HCT116 (cell line): ENCODE data around the gene ZFAND5. TPM values are rescaled to one million over a fixed set of nuclear protein-coding genes. Genes with fewer than 3 reads are reported as not detected.

Experiments
- ATAC-seq: fragments of 200-7000 bp; cut with Tn5 transposase; 2 replicates; pipeline ENCODE4 v1.9.1; 2020; ENCODE audit warnings: mild to moderate bottlenecking, moderate library complexity
- BruUV-seq: library from RNA; stranded (reverse); fragments of 400-500 nt; replicated peaks from 2 replicates; lab custom pipeline; 2021; lab: Mats Ljungman, UMichigan
- CTCF ChIA-PET: fragments of 300-600 bp; sonication (Branson Sonifier 250); formaldehyde crosslinking; loops from one replicate; lab custom pipeline; 2021; ENCODE audit warnings: antibody characterized with exemption; lab: Charles Lee
- POLR2A ChIA-PET: fragments of 300-600, 350-600 bp; sonication (Branson Sonifier 250); formaldehyde crosslinking; loops from one replicate; lab custom pipeline; 2021; ENCODE audit warnings: antibody characterized with exemption; lab: Charles Lee
- RAD21 ChIA-PET, 2 experiments: fragments of 300-600 bp; sonication (Branson Sonifier 250); formaldehyde crosslinking; loops; one replicate each; lab custom pipeline; 2023; ENCODE audit warnings: low total read pairs in 2 of 2; ENCODE audit not compliant: uncharacterized antibody in 2 of 2, unreplicated experiment in 2 of 2, low non-redundant PET in 1 of 2; lab: Charles Lee
- DNase-seq: peaks from one replicate; pipeline ENCODE4 v3.0.0-alpha.2; 2010; ENCODE audit warnings: low read depth, low spot score
- H2AFZ ChIP-seq: fragments of 200-600 bp; shearing (Covaris generic), sonication (generic); 2 replicates; pipeline ENCODE4 v1.6.1; 2017; ENCODE audit warnings: low read depth, mixed run types, mixed read lengths, antibody characterized with exemption, low read length; ENCODE audit not compliant: poor library complexity, severe bottlenecking
- H3K27ac ChIP-seq: 2 replicates; pipeline ENCODE4 v1.5.1; 2012; ENCODE audit warnings: low read depth, low read length
- H3K27me3 ChIP-seq: fragments of 200-600 bp; sonication (generic); 2 replicates; pipeline ENCODE4 v1.6.1; 2016; ENCODE audit warnings: mixed run types, low read length, mixed read lengths; ENCODE audit not compliant: insufficient read depth
- H3K36me3 ChIP-seq, 2 experiments: fragments of 200-500 bp in 1 of 2; fragments of 200-600 bp in 1 of 2; sonication (Bioruptor generic) in 1 of 2; sonication (generic) in 1 of 2; 2 replicates each; pipeline versions ENCODE4 v1.5.1 to v1.6.1; 2014 to 2016; ENCODE audit warnings: low read length in 2 of 2, inconsistent platforms in 1 of 2, mixed read lengths in 1 of 2, mixed run types in 1 of 2; ENCODE audit not compliant: insufficient read depth in 2 of 2, control insufficient read depth in 1 of 2
- H3K4me1 ChIP-seq, 2 experiments: fragments of 200-600 bp in 1 of 2; sonication (generic) in 1 of 2; 2 replicates each; pipeline versions ENCODE4 v1.5.1 to v1.6.1; 2012 to 2017; ENCODE audit warnings: low read length in 2 of 2, inconsistent platforms in 1 of 2, mild to moderate bottlenecking in 1 of 2, mixed read lengths in 1 of 2, mixed run types in 1 of 2, moderate library complexity in 1 of 2; ENCODE audit not compliant: insufficient read depth in 2 of 2, control insufficient read depth in 1 of 2
- H3K4me2 ChIP-seq: fragments of 200-600 bp; sonication (generic); 2 replicates; pipeline ENCODE4 v1.6.1; 2017; ENCODE audit warnings: mixed run types, low read length, mixed read lengths
- H3K4me3 ChIP-seq, 2 experiments: fragments of 200-600 bp in 1 of 2; sonication (generic) in 1 of 2; replicated peaks in 1 of 2; 2 replicates each; pipeline ENCODE4 v1.5.1; 2011 to 2016; ENCODE audit warnings: low read length in 2 of 2, control low read depth in 1 of 2, low read depth in 1 of 2, mild to moderate bottlenecking in 1 of 2, mixed read lengths in 1 of 2, mixed run types in 1 of 2
- H3K79me2 ChIP-seq: fragments of 200-600 bp; sonication (generic); 2 replicates; pipeline ENCODE4 v1.6.1; 2017; ENCODE audit warnings: mild to moderate bottlenecking, mixed run types, low read length, moderate library complexity, mixed read lengths; ENCODE audit not compliant: insufficient read depth
- H3K9ac ChIP-seq: fragments of 200-600 bp; sonication (generic); 2 replicates; pipeline ENCODE4 v1.6.1; 2016; ENCODE audit warnings: low read length, mixed read lengths
- H3K9me2 ChIP-seq: fragments of 200-600 bp; sonication (generic), shearing (Covaris generic); 2 replicates; pipeline ENCODE4 v1.6.1; 2017; ENCODE audit warnings: mixed run types, mild to moderate bottlenecking, moderate library complexity; ENCODE audit not compliant: insufficient read depth
- H3K9me3 ChIP-seq, 2 experiments: fragments of 200-500 bp in 1 of 2; fragments of 200-600 bp in 1 of 2; sonication (Bioruptor generic) in 1 of 2; sonication (generic) in 1 of 2; 2 replicates each; pipeline ENCODE4 v1.6.1; 2014 to 2017; ENCODE audit warnings: low read length in 2 of 2, mixed read lengths in 2 of 2, inconsistent platforms in 1 of 2, low read depth in 1 of 2, mild to moderate bottlenecking in 1 of 2, mixed run types in 1 of 2, moderate library complexity in 1 of 2; ENCODE audit not compliant: control insufficient read depth in 1 of 2, insufficient read depth in 1 of 2
- H4K20me1 ChIP-seq: fragments of 200-600 bp; sonication (generic), shearing (Covaris generic); 2 replicates; pipeline ENCODE4 v1.6.1; 2017; ENCODE audit warnings: mixed run types, mild to moderate bottlenecking, moderate library complexity; ENCODE audit not compliant: insufficient read depth
- CBX3 ChIP-seq: IDR thresholded peaks from 2 replicates; pipeline ENCODE4 v1.6.1; 2012; ENCODE audit warnings: low read depth
- CEBPB ChIP-seq: IDR thresholded peaks from 2 replicates; pipeline ENCODE4 v1.6.1; 2012; ENCODE audit warnings: low read depth
- CTCF ChIP-seq, 3 experiments: fragments of 200-600 bp in 1 of 3; sonication (generic) in 1 of 3; IDR thresholded peaks in 2 of 3; conservative IDR thresholded peaks in 1 of 3; 2 replicates each; pipeline ENCODE4 v1.5.1; 2012 to 2017; ENCODE audit warnings: low read depth in 2 of 3, low read length in 2 of 3, antibody characterized with exemption in 1 of 3, borderline replicate concordance in 1 of 3, control low read depth in 1 of 3, mild to moderate bottlenecking in 1 of 3, mixed read lengths in 1 of 3, mixed run types in 1 of 3, moderate library complexity in 1 of 3; ENCODE audit not compliant: insufficient read depth in 1 of 3
- EGR1 ChIP-seq: IDR thresholded peaks from 2 replicates; pipeline ENCODE4 v1.6.1; 2012; ENCODE audit warnings: low read depth
- ELF1 ChIP-seq: IDR thresholded peaks from 2 replicates; pipeline ENCODE4 v1.6.1; 2012; ENCODE audit warnings: low read depth, borderline replicate concordance
- EZH2 ChIP-seq: fragments of 200-600 bp; sonication (generic); IDR thresholded peaks from 2 replicates; pipeline ENCODE4 v1.6.1; 2017; ENCODE audit warnings: antibody characterized with exemption, mixed run types
- EZH2phosphoT487 ChIP-seq: fragments of 200-600 bp; IDR thresholded peaks from 2 replicates; pipeline ENCODE4 v1.6.1; 2018; ENCODE audit warnings: antibody characterized with exemption, borderline replicate concordance
- FOSL1 ChIP-seq: IDR thresholded peaks from 2 replicates; pipeline ENCODE4 v1.6.1; 2012; ENCODE audit warnings: low read depth
- JUND ChIP-seq: IDR thresholded peaks from 2 replicates; pipeline ENCODE4 v1.6.1; 2012
- MAX ChIP-seq: IDR thresholded peaks from 2 replicates; pipeline ENCODE4 v1.6.1; 2012
- POLR2AphosphoS5 ChIP-seq: IDR thresholded peaks from 2 replicates; pipeline ENCODE4 v1.6.1; 2011; ENCODE audit warnings: mild to moderate bottlenecking, low read depth, low read length, moderate library complexity
- RAD21 ChIP-seq: IDR thresholded peaks from 2 replicates; pipeline ENCODE4 v1.6.1; 2012; ENCODE audit warnings: low read depth, mild to moderate bottlenecking
- REST ChIP-seq: IDR thresholded peaks from 2 replicates; pipeline ENCODE4 v1.6.1; 2012; ENCODE audit warnings: low read depth
- SIN3A ChIP-seq: IDR thresholded peaks from 2 replicates; pipeline ENCODE4 v1.6.1; 2012; ENCODE audit warnings: low read depth
- SP1 ChIP-seq: IDR thresholded peaks from 2 replicates; pipeline ENCODE4 v1.6.1; 2012; ENCODE audit warnings: low read depth
- SRF ChIP-seq: IDR thresholded peaks from 2 replicates; pipeline ENCODE4 v1.6.1; 2012; ENCODE audit warnings: low read depth
- YY1 ChIP-seq: IDR thresholded peaks from 2 replicates; pipeline ENCODE4 v1.6.1; 2011; ENCODE audit warnings: low read length, low read depth, moderate library complexity, mild to moderate bottlenecking; ENCODE audit not compliant: insufficient replicate concordance; ENCODE audit errors: extremely low read depth
- ZBTB33 ChIP-seq: IDR thresholded peaks from 2 replicates; pipeline ENCODE4 v1.6.1; 2011; ENCODE audit warnings: mild to moderate bottlenecking, low read length, moderate library complexity; ENCODE audit not compliant: insufficient replicate concordance; ENCODE audit errors: extremely low read depth
- ZFX ChIP-seq: fragments of 450-650 bp; IDR thresholded peaks from 2 replicates; pipeline ENCODE4 v1.6.1; 2017
- ZNF274 ChIP-seq: fragments of 200-500 bp; sonication (Bioruptor generic); IDR thresholded peaks from 2 replicates; pipeline ENCODE4 v1.6.1; 2014; ENCODE audit warnings: mild to moderate bottlenecking, low read depth, low read length, inconsistent platforms
- intact Hi-C: fragments of 100-400 bp; cut with micrococcal nuclease; formaldehyde crosslinking; loops from 2 replicates; pipeline ENCODE4 v1.10.0; 2022
- total RNA-seq: library from RNA; stranded (reverse); gene quantifications from one replicate; pipeline ENCODE4 v1.2.1, GENCODE V29; 2021; ENCODE audit not compliant: unreplicated experiment

ZFAND5 gene
- total RNA-seq, 1 experiment from 2014 or later = 128 TPM

GRCh38 chr9:72356041-72356582 lies 8.9 kb downstream of the ZFAND5 start:
- Histone ChIP-seq H3K27ac (no peak overlapping the region), H3K79me2 (peaks cover 58% of the 10 kb centered on the region), H3K9ac (no peak overlapping the region), H3K4me1 (no peaks in the 10 kb centered on the region), H3K4me3 (no peak overlapping the region), H3K36me3 (peaks cover 52 to 64% of the 10 kb centered on the region in 2 experiments), H4K20me1 (peaks cover 41% of the 10 kb centered on the region; the same call in 1 of the 2 replicates), H2AFZ (no peak overlapping the region), H3K9me2 (no peaks in the 10 kb centered on the region), H3K9me3 (no peaks in the 10 kb centered on the region), H3K27me3 (no peaks in the 10 kb centered on the region), H3K4me2 (no peak overlapping the region)
- BruUV-seq = no TSS peak
- intact Hi-C loops = no loop called here
- DNase-seq = no peak
- no peak for ATAC-seq
- TF ChIP-seq REST = no peak
- TF ChIP-seq ZNF274 = no peak
- TF ChIP-seq ZFX = no peak
- no peak for TF ChIP-seq CBX3
- no peak for TF ChIP-seq FOSL1
- TF ChIP-seq ELF1 = no peak
- TF ChIP-seq EGR1 = no peak
- TF ChIP-seq EZH2 = no peak
- TF ChIP-seq SIN3A = no peak
- no peak for TF ChIP-seq ZBTB33
- TF ChIP-seq MAX = no peak
- TF ChIP-seq SP1 = no peak
- TF ChIP-seq RAD21 = no peak
- TF ChIP-seq POLR2AphosphoS5 = no peak
- TF ChIP-seq SRF = no peak
- no peak for TF ChIP-seq EZH2phosphoT487
- TF ChIP-seq CTCF (IDR thresholded peaks at IDR 0.05 in 2 of 3, conservative IDR thresholded peaks at IDR 0.05 in 1 of 3; ENCODE audit: borderline replicate concordance in 1 of 3, insufficient read depth in 1 of 3, low read depth in 2 of 3, low read length in 2 of 3) = no peak
- TF ChIP-seq YY1 = no peak
- no peak for TF ChIP-seq JUND
- no peak for TF ChIP-seq CEBPB
- ChIA-PET POLR2A (interaction anchor here (1.2 to 1.6 kb wide), 2 partner anchors 9 to 41 kb away, joined by 3 to 12 read pairs; partner anchors contain the start of gene ZFAND5), CTCF (no interaction called here), RAD21 (no interaction called here)
